ENCODE measurements around the gene SMARCE1. TPM values are rescaled to one million over a fixed set of nuclear protein-coding genes. Genes with fewer than 3 reads are reported as not detected.
A peak's percentile ranks its signal among the peaks of the same experiment; 100 is the strongest.

The SMARCE1 gene
- total RNA-seq, 1 donor: 119 TPM

GRCh38 chr17:40598619-40599467 is 48.8 kb downstream of the SMARCE1 start:
- H3K4me3 ChIP-seq (ENCODE audit: low read depth, low read length): no peak overlapping the region
- no peak for TF ChIP-seq CTCF (IDR thresholded peaks at IDR 0.05; ENCODE audit: insufficient read depth, low read length)
- peak; percentile 12 for DNase-seq (ENCODE audit: low read depth)

GRCh38 chr17:40598301-40598618 is 49.4 kb downstream of the SMARCE1 start:
- DNase-seq (ENCODE audit: low read depth): no peak
- H3K4me3 ChIP-seq (ENCODE audit: low read depth, low read length): no peak overlapping the region
- TF ChIP-seq CTCF (IDR thresholded peaks at IDR 0.05; ENCODE audit: insufficient read depth, low read length): no peak

DNA sequence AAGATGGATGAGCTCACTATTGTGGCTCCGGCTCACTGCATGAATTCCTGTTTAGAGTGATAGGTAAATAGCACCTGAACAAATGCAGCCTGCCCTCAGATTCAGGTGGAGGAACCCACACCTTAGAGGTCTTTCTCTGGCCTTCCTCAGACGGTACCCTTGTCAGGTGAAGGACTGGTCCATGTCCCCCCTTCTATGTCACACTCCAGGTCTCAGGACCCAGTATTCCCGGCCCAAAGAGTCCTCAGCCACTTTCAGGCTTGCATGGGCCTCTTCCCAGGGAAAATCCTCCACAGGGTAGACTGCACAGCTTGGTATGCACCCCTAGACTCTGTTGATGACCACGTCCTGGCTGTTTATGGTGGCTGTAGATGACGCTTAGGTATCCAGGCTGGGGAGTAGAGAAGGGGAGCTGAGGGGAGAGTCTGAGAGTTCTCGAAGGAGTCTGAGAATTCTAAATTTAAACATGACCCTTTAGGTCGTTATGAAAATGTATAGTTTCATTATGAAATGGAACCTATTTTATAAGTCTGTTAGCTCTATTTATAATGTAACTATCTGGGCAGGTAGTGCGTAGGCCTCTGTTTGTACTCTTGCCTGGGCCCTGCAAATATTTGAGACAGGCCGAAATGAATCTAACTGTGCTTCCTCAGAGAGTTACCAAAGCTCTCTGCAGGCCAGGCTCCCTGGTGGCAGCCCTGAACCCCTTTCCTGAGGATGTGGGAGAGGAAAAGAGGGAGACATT is 49.9 kb downstream of the SMARCE1 start:
- no peak for TF ChIP-seq CTCF (IDR thresholded peaks at IDR 0.05; ENCODE audit: insufficient read depth, low read length)
- no peak overlapping the region for H3K4me3 ChIP-seq (ENCODE audit: low read depth, low read length)
- no peak for DNase-seq (ENCODE audit: low read depth)

DNA sequence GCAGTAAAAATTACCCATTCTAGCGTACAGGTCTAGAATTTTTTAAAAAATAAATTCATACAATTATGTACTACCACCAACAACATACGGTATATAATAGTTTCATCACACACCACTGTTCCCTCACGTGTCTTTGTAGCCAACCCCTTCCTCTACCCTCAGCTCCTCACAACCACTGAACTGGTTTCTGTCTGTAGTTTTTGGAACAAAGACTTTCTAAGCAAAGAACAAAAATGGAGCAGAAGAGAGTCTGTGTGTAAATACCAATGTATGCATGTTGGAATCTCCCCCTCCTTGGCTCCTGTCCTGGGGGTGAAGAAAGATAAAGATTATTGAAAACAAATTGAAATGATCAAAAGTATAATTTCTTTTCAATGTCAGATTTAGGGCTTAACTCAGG is 50.5 kb downstream of the SMARCE1 start:
- no peak overlapping the region for H3K4me3 ChIP-seq (ENCODE audit: low read depth, low read length)
- no peak for TF ChIP-seq CTCF (IDR thresholded peaks at IDR 0.05; ENCODE audit: insufficient read depth, low read length)
- DNase-seq (ENCODE audit: low read depth): no peak

DNA sequence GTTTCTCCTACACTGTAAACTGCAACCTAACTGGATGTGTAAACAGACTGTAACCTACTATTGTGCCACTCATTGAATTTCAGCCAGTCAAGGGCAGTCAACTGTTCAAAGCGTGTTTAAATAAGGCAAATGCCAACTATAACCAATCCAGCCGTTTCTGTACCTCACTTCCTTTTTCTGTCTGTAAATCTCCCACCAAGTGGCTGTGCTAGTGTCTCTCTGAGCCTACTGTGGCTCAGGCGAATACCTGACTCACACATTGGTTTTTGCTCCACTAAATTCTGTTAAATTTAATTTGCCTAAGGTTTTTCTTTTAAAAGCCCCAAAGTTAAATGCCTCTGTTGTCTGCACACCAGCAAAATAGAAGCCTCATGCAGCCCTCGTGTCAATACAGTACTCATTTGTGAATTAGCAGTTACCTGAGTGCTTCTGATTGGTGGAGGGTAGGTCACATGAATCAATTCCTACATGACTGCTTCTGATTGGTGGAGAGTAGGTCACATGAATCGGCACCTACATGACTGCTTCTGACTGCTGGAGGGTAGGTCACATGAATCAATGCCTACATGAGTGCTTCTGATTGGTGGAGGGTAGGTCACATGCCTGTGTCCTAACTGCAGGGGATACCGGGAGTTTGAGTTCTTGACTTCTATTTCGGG is 51.2 kb downstream of the SMARCE1 start:
- TF ChIP-seq CTCF (IDR thresholded peaks at IDR 0.05; ENCODE audit: insufficient read depth, low read length): no peak
- no peak overlapping the region for H3K4me3 ChIP-seq (ENCODE audit: low read depth, low read length)
- no peak for DNase-seq (ENCODE audit: low read depth)

- no peak overlapping the region for H3K4me3 ChIP-seq (ENCODE audit: low read depth, low read length)
- DNase-seq (ENCODE audit: low read depth): no peak
- TF ChIP-seq CTCF (IDR thresholded peaks at IDR 0.05; ENCODE audit: insufficient read depth, low read length): no peak
These were observed 56.9 kb downstream of the SMARCE1 start for GRCh38 chr17:40590742-40591141.

Measured in fibroblast of the aortic adventitia (primary cell).